22Rv1 (cell line): ENCODE measurements around the gene RPL10.

Experiments used
- CTCF ChIP-seq: fragments of 450-650 bp; IDR thresholded peaks from 2 replicates; pipeline ENCODE4 v1.5.1; 2017; ENCODE audit warnings: mild to moderate bottlenecking
- ZFX ChIP-seq: fragments of 450-650 bp; IDR thresholded peaks from 2 replicates; pipeline ENCODE4 v1.6.1; 2017; ENCODE audit warnings: antibody characterized with exemption, borderline replicate concordance

- no peak for TF ChIP-seq CTCF
- TF ChIP-seq ZFX: no peak
Observed at GRCh38 chrX:154443479-154443910, 45.3 kb downstream of the RPL10 start.
